Fibroblast of skin of scalp (primary cell): ENCODE measurements around the gene CABYR. TPM values are rescaled to one million over a fixed set of nuclear protein-coding genes. Genes with fewer than 3 reads are reported as not detected.

Source experiments
- DNase-seq: peaks from one replicate; pipeline ENCODE4 v3.0.0-alpha.2; 2013
- polyA plus RNA-seq, 2 experiments: library from polyadenylated mRNA; unstranded; fragments of 120-200 nt; gene quantifications; one replicate each; pipeline ENCODE4 v1.2.1, GENCODE V29; 2013; ENCODE audit not compliant: insufficient read length in 2 of 2

CABYR gene, protein sequence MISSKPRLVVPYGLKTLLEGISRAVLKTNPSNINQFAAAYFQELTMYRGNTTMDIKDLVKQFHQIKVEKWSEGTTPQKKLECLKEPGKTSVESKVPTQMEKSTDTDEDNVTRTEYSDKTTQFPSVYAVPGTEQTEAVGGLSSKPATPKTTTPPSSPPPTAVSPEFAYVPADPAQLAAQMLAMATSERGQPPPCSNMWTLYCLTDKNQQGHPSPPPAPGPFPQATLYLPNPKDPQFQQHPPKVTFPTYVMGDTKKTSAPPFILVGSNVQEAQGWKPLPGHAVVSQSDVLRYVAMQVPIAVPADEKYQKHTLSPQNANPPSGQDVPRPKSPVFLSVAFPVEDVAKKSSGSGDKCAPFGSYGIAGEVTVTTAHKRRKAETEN
- polyA plus RNA-seq (2013, experiment 1 of 2; ENCODE audit: insufficient read length), result 8.2 TPM
- polyA plus RNA-seq (2013, experiment 2 of 2; ENCODE audit: insufficient read length), result 10.0 TPM

GRCh38 chr18:24138789-24139616 lies at the start of gene CABYR:
CABYR (plus strand) TSS chr18:24139062; CDS start chr18:24143115, 4,053 bp downstream.
- DNase-seq, result peak; percentile 91

- DNase-seq, result no peak
Observed at GRCh38 chr18:24089076-24089475, 49.8 kb upstream of the CABYR start.

GRCh38 chr18:24089515-24090337 lies 49.1 kb upstream of the CABYR start:
- DNase-seq, result no peak

GRCh38 chr18:24090876-24091275 lies 48.0 kb upstream of the CABYR start:
- DNase-seq, result no peak

DNA sequence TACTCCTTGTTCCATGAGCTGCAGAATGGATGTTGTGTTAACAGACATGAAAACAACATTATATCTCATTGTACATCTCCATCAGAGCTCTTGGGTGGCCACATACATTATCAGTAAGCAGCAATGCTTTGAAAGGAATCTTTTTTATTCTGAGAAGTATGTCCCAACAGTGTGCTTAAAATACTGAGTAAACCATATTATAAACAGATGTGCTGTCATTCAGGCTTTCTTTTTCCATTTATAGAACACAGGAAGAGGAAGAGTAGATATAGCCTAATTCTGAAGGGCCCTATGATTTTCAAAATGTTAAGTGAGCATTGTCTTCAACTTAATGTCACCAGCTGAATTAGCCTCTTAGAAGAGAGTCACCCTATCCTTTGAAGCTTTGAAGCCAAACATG lies 44.3 kb upstream of the CABYR start:
- DNase-seq, result no peak

DNA sequence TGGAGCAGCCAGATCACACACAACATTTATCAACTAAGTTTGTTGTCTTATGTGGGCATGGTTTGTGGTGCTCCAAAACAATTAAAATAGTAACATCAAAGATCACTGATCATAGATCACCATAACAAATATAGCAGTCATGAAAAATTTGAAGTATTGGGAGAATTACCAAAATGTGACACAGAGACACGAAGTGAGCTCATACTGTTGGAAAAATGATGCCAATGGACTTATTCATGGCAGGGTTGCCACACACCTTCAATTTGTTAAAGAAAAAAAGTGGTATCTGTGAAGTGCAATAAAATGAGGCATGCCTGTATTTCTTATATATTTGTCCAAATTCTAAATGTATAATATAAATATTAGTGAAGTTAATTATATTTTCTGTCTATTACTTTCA lies 42.9 kb upstream of the CABYR start:
- peak; percentile 11 for DNase-seq

DNA sequence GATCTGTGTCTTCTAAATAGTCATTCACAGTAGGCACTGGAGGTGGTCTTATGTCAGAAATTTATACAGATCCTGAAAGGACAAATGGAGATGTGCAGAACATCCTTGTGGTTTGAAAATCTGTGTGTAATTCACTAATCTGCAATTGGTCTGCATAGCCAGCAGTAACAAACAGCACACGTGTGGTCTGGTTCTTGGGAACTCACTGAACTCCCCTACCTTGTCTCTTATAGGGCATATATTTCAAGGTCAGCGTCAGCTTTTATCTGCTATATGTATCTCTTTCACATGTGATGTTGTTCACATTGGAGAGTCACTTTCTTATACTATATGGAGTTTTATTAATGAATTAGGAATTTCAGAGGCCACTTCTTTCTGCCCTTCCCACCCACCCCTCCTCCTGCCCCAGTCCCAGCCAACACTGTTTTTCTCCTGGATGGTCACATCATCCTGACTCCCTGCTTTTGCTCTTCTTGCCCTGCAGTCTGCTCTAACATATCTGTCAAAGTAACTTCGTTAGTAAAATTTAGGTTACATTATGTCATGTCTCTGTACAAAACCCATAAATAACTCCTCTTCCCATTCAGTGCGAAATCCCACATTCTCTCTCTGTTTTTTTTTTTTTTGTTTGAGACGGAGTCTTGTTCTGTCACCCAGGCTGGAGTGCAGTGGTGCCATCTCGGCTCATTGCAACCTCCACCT lies 35.4 kb upstream of the CABYR start:
- DNase-seq, result no peak

DNA sequence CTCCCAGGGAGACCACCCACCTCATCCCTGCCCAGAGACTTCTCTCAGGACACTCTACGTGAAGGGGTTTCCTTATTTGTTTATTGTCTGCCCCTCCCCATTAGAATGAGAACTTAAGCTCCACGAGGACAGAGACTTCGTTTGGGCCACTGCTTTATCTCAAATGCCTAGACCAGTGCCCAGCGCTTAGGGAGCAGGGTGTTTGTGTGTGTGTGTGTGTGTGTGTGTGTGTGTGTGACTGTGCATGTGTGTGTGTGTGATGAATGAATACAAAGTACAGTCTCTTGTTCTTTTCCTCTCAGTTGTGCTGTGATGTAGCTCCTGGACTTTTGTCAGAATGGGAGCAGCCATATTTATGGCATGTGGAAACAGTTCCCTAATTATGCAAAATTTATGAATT lies 34.4 kb upstream of the CABYR start:
- no peak for DNase-seq

DNA sequence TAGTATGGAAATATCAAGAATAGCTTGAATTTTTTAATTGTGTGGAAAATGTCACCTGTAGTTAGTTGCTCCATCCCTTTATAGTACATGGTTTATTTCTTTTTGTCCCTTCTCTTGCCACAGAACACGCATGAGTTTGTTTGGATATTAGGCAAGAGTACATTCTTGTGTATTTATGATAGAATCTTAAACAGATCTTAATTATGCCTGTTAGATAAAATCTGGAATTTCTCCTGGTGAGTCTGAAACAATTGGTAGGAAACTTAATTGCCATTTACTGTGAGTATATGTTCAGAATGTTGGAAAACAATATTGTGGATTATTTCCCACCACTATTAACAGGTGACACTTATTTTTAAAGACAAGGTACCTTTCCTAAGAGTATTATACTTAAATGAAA lies 30.2 kb upstream of the CABYR start:
- DNase-seq, result no peak

DNA sequence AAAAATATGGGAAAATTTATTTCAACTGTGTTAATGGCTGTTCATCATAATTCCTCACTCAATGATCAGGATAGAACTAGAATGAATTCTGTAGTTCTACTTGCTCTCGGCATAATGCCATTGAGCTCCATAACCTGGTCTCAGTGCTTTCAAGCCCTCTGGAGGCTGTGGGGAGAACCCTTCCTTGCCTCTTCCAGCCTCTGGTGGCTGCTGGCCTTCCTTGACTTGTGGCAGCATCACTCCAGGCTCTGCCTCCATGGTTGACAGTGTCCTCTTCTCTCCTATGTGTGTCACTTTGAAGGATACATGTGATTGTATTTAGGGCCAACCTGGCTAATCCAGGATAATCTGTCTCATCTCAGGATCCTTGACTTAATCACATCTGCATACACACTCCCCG lies 26.9 kb upstream of the CABYR start:
- DNase-seq, result no peak

DNA sequence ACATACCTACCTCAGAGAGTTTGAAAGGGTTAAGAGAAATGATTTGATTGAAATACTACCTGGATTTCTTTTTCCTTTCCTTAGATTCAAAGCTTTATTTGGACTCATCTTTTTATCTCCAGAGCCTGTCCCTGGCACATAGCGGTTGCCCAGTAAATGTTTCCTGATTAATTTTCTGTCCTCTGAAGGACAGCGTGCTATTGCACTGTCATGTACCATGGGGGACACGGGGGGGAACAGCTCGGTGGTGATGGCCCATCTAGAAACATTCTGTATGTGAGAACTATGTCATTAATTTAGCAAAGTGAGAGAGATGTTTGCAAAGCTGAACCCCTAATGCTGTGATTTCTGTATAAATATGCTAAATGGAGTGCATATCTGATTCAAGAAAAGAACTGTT lies 26.4 kb upstream of the CABYR start:
- no peak for DNase-seq

DNA sequence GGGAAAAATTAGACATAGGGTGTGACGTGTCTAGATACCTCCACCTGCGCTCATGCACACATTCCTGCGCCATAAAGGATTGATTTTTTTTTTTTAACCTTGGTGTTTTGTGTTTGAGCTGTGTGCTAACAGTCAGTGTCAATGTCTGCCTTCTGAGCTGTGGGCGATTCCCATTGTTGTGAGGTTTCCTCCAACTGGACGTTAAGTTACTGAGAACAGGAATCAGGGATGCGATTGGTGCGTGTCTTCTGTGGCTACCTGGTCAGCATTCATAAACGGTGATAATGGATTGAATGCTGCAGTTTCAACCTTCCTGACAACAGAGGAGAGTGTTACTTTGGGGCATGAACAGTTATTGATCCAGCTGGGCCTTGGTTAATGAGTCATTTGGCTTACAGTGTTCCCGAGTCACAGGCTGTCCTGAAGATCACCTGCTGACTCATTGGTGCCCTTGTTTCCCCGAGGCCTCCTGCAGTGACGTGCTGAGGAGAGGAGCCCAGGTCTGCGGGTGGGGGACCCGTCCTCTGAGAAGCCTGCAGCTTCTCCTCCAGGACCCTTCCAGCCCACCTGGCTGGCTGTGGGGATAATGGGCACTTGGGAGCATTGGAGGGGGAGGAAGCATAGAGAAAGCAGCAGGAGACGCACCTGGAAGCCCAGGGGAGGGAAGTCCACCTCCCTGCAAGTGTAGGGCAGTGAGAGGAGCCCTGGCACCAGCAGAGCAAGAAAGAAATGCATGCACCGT lies 25.8 kb upstream of the CABYR start:
- no peak for DNase-seq

DNA sequence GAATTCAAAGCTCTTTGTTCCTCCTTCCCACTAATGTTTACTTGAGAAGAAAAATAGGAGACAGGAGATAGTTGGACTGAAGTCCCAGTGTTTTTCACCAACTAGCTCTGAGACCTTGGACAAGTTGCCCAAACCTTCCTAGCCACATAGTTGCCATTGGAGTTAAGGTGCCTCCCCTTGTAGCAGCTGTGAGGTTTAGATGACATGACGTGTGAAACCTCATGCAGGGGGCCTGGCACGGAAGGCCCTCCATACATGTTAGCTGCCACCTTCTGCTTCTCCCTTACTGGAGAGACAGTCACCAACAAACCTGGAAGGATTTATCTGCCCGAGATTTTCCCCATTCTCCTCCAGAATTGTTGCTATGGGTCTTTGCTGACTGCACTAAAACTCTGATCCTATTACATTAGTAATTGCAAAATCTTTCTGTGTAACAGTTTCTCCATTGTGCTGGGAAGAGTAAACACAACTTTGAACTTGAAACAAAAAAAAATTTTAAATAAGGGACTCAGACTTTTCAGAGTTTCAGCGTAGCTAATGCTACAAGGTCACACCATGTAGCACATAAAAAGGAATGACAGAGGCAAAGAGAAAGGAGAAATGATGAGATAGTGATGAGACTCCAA lies 23.8 kb upstream of the CABYR start:
- no peak for DNase-seq

- DNase-seq, result no peak
Observed at GRCh38 chr18:24115628-24116027, 23.2 kb upstream of the CABYR start.

GRCh38 chr18:24118750-24119577 lies 19.9 kb upstream of the CABYR start:
- peak; percentile 63 for DNase-seq

DNA sequence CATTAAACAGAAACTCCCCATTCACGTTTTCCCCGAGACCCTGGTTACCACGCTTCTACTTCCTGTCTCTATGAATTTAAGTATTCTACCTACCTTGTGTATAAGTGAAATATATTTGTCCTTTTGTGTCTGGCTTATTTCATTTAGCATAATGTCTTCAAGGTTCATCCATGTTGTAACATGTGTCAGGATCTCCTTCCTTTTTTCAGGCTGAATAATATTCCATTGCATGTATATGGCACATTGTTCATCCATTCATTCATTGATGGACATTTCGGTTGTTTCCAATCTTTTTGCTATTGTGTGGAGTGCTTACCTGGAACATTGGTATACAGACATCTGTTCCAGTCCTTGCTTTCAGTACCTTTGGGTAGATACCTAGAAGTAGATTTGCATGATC lies 18.2 kb upstream of the CABYR start:
- DNase-seq, result no peak

DNA sequence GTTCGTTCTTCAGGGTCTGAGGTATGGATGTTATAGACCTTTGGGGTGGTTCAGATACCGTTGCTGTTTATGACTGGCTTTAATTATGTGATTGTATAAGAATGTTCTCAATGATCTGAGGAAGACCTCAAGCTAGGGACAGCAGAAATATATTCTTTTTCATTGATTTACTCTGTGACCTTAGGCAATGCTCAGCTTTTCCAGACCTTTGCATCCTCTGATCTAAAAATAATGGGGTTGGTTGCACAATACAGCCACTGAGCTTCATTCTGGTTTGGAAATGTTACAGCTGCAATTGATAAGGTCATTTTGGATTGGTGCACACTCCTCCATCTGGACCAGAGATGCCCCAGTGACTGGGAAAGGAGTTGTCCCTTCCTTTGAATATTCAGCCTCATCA lies 17.2 kb upstream of the CABYR start:
- DNase-seq, result no peak

DNA sequence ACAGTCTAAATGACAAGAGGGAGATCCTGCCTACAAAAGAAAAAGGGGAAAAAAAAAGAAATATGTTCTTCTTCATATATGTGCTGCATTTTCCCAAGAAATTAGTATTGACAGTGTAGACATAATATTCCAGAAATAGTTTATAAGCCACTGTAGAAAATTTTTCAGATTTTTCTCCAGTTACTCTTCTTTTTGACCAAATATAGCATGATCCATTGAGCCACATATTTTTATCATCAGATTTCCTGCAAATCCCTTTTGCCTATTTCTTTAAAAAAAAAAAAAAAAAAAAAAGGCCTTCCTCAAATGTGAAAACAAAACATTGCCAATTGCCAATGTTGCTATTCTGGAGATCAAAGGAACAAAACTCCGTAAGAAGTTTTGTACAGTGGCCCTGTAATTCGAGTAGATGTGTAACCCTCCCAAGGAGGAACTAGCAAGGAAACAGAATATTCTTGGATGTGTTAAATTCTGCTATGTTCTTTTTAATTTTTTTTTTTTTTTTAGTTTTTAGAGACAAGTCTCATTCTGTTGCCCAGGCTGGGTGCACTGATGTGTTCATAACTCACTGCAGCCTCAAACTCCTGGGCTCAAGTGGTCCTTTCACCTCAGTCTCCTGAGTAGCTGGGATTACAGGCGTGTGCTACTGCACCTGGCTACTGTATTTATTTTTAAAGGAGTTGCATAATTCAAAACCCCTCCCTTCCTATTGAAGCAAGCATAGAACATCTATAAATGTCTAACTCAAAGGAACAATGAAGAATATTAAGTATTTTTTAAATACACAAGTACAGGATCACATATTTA lies 12.5 kb upstream of the CABYR start:
- DNase-seq, result peak; percentile 81

- DNase-seq, result no peak
Observed at GRCh38 chr18:24127735-24128134, 11.1 kb upstream of the CABYR start.
